ENCODE measurements around the gene CACNG5. TPM values are rescaled to one million over a fixed set of nuclear protein-coding genes. Genes with fewer than 3 reads are reported as not detected.

The CACNG5 gene
- total and polyA plus RNA-seq, 2 donors (not counting 1 experiment from before 2014, with no cell fraction given), result not detected

- Mint-ChIP-seq H3K27me3 (no peaks in the 10 kb centered on the region), H3K4me1 (no peaks in the 10 kb centered on the region), H3K4me3 (no peak overlapping the region), H3K27ac (no peak overlapping the region), H3K9me3 (ENCODE audit: insufficient read depth) (no peaks in the 10 kb centered on the region)
- DNase-seq (no peak), ATAC-seq (ENCODE audit: low read depth) (no peak)
- H3K27ac ChIP-seq (ENCODE audit: low read length in 2 of 2), result no peak overlapping the region
- ChIA-PET POLR2A (no interaction called here), CTCF (no interaction called here)
- no peak overlapping the region for H2AFZ ChIP-seq (ENCODE audit: insufficient read depth, low read depth, low read length, poor library complexity, severe bottlenecking)
- H3K36me3 ChIP-seq (replicated peaks in 1 of 2; ENCODE audit: control extremely low read depth in 1 of 2, control insufficient read depth in 1 of 2, extremely low read depth in 1 of 2, insufficient read depth in 2 of 2, low read length in 1 of 2), result no peaks in the 10 kb centered on the region
- H3K79me2 ChIP-seq (ENCODE audit: control insufficient read depth, insufficient read depth, low read length), result no peaks in the 10 kb centered on the region
- intact Hi-C loops (cut with micrococcal nuclease), result no loop called here
- no peaks in the 10 kb centered on the region for H4K20me1 ChIP-seq (ENCODE audit: control insufficient read depth, insufficient read depth, low read length, poor library complexity, severe bottlenecking)
- no peaks in the 10 kb centered on the region for H3K27me3 ChIP-seq (replicated peaks in 1 of 4; ENCODE audit: control extremely low read depth in 1 of 4, control insufficient read depth in 3 of 4, insufficient read depth in 4 of 4, low read length in 3 of 4)
- no peaks in the 10 kb centered on the region for H3K4me1 ChIP-seq (ENCODE audit: control insufficient read depth in 2 of 2, insufficient read depth in 2 of 2, low read length in 2 of 2)
- WGBS (ENCODE audit: insufficient coverage), result 92% methylated on average over 4 of the region's 4 CpGs
- H3K4me3 ChIP-seq (ENCODE audit: control extremely low read depth in 1 of 5, extremely low read depth in 1 of 5, insufficient read depth in 1 of 5, low read depth in 2 of 5, low read length in 4 of 5), result no peak overlapping the region
- H3K9me3 ChIP-seq (ENCODE audit: control extremely low read depth in 1 of 3, control insufficient read depth in 2 of 3, insufficient read depth in 1 of 3, low read length in 2 of 3), result peaks cover 0 to 5% (median 0%) of the 10 kb centered on the region in 3 donors
- TF ChIP-seq CTCF (IDR thresholded peaks at IDR 0.05), result no peak
- no peak for TF ChIP-seq EZH2 (IDR thresholded peaks at IDR 0.05; ENCODE audit: borderline replicate concordance, insufficient read depth, low read depth, low read length, poor library complexity, severe bottlenecking)
- H3K4me2 ChIP-seq (replicated peaks; ENCODE audit: low read depth, low read length, poor library complexity, severe bottlenecking), result no peak overlapping the region
- no peak overlapping the region for H3K9ac ChIP-seq (ENCODE audit: low read length)
Measured at GRCh38 chr17:66885417-66885816, 50.5 kb downstream of the CACNG5 start.

GRCh38 chr17:66889480-66890230 is 54.7 kb downstream of the CACNG5 start:
- no peak overlapping the region for H3K27ac Mint-ChIP-seq
- ATAC-seq (ENCODE audit: low read depth), result no peak
- Histone ChIP-seq H3K4me3 (ENCODE audit: control extremely low read depth in 1 of 5, extremely low read depth in 1 of 5, insufficient read depth in 1 of 5, low read depth in 2 of 5, low read length in 4 of 5) (no peak overlapping the region), H4K20me1 (ENCODE audit: control insufficient read depth, insufficient read depth, low read length, poor library complexity, severe bottlenecking) (no peaks in the 10 kb centered on the region), H3K27me3 (replicated peaks in 1 of 4; ENCODE audit: control extremely low read depth in 1 of 4, control insufficient read depth in 3 of 4, insufficient read depth in 4 of 4, low read length in 3 of 4) (peaks cover 0 to 2% (median 0%) of the 10 kb centered on the region in 4 experiments), H3K36me3 (replicated peaks in 1 of 2; ENCODE audit: control extremely low read depth in 1 of 2, control insufficient read depth in 1 of 2, extremely low read depth in 1 of 2, insufficient read depth in 2 of 2, low read length in 1 of 2) (no peaks in the 10 kb centered on the region), H3K9me3 (ENCODE audit: control extremely low read depth in 1 of 3, control insufficient read depth in 2 of 3, insufficient read depth in 1 of 3, low read length in 2 of 3) (peaks cover 0 to 5% (median 0%) of the 10 kb centered on the region in 3 donors), H3K4me1 (ENCODE audit: control insufficient read depth in 2 of 2, insufficient read depth in 2 of 2, low read length in 2 of 2) (no peaks in the 10 kb centered on the region), H3K27ac (ENCODE audit: low read length in 2 of 2) (no peak overlapping the region), H2AFZ (ENCODE audit: insufficient read depth, low read depth, low read length, poor library complexity, severe bottlenecking) (no peak overlapping the region), H3K9ac (ENCODE audit: low read length) (no peak overlapping the region), H3K79me2 (ENCODE audit: control insufficient read depth, insufficient read depth, low read length) (no peaks in the 10 kb centered on the region), H3K4me2 (replicated peaks; ENCODE audit: low read depth, low read length, poor library complexity, severe bottlenecking) (no peak overlapping the region)
- H3K4me1 Mint-ChIP-seq, result no peaks in the 10 kb centered on the region
- no peaks in the 10 kb centered on the region for H3K27me3 Mint-ChIP-seq
- intact Hi-C loops (cut with micrococcal nuclease), result no loop called here
- WGBS (ENCODE audit: insufficient coverage), result 90% methylated on average over 7 of the region's 7 CpGs
- TF ChIP-seq CTCF (IDR thresholded peaks at IDR 0.05), result no peak
- TF ChIP-seq EZH2 (IDR thresholded peaks at IDR 0.05; ENCODE audit: borderline replicate concordance, insufficient read depth, low read depth, low read length, poor library complexity, severe bottlenecking), result no peak
- no peak for DNase-seq
- POLR2A ChIA-PET, result no interaction called here
- H3K9me3 Mint-ChIP-seq (ENCODE audit: insufficient read depth), result no peaks in the 10 kb centered on the region
- H3K4me3 Mint-ChIP-seq, result no peak overlapping the region
- CTCF ChIA-PET, result no interaction called here
